HG02981 (cell line): ENCODE measurements around the gene SHF.

Experiments
- ATAC-seq: cut with Tn5 transposase; IDR thresholded peaks from one replicate; pipeline ENCODE4 v1.9.1; 2021; ENCODE audit warnings: mild to moderate bottlenecking, moderate library complexity; ENCODE audit not compliant: unreplicated experiment

Gene SHF

GRCh38 chr15:45199136-45199810, 11.5 kb upstream of the SHF start:
- ATAC-seq = peak; percentile 11

- peak; percentile 51 for ATAC-seq
These were observed 10.8 kb upstream of the SHF start for GRCh38 chr15:45198337-45199135.

GRCh38 chr15:45197512-45197911, 9.7 kb upstream of the SHF start:
- ATAC-seq = no peak

- ATAC-seq = no peak
These were observed 230 bp downstream of the SHF start for GRCh38 chr15:45187578-45187893.

GRCh38 chr15:45186771-45187577, 792 bp downstream of the SHF start:
- no peak for ATAC-seq

- ATAC-seq = no peak
These were observed 1.6 kb downstream of the SHF start for GRCh38 chr15:45185903-45186770.

- no peak for ATAC-seq
These were observed 2.5 kb downstream of the SHF start for GRCh38 chr15:45185069-45185779.

- no peak for ATAC-seq
These were observed 3.2 kb downstream of the SHF start for GRCh38 chr15:45184562-45185041.

GRCh38 chr15:45183511-45183910, 4.3 kb downstream of the SHF start:
- ATAC-seq = no peak

- ATAC-seq = no peak
These were observed 4.8 kb downstream of the SHF start for GRCh38 chr15:45182996-45183395.

- no peak for ATAC-seq
These were observed 6.1 kb downstream of the SHF start for GRCh38 chr15:45181491-45182285.

GRCh38 chr15:45180648-45181436, 6.9 kb downstream of the SHF start:
- ATAC-seq = no peak

- ATAC-seq = no peak
These were observed 7.6 kb downstream of the SHF start for GRCh38 chr15:45180201-45180600.

- ATAC-seq = no peak
These were observed 8.4 kb downstream of the SHF start for GRCh38 chr15:45179221-45179985.

- ATAC-seq = no peak
These were observed 10.5 kb downstream of the SHF start for GRCh38 chr15:45177285-45177684.

GRCh38 chr15:45174577-45174976, 13.2 kb downstream of the SHF start:
- ATAC-seq = no peak

- no peak for ATAC-seq
These were observed 13.7 kb downstream of the SHF start for GRCh38 chr15:45174069-45174468.

- ATAC-seq = no peak
These were observed 15.9 kb downstream of the SHF start for GRCh38 chr15:45171912-45172311.
